GM20000 (cell line): Measurements from ENCODE around the gene ITCH.
"Not testable (repeated sequence)": the region's sequence is repeated elsewhere in the genome, so short reads cannot be mapped to it uniquely, and the experiment has no call there.

Experiments
- DNase-seq: peaks from one replicate; pipeline ENCODE4 v3.0.0; 2012; ENCODE audit warnings: low spot score
- TF ChIP-seq, protein P1 (sequence below): IDR thresholded peaks from 2 replicates; pipeline ENCODE4 v1.5.1; 2012; ENCODE audit warnings: mild to moderate bottlenecking, control low read depth; ENCODE audit errors: extremely low read depth, missing control alignments

Gene ITCH

DNA sequence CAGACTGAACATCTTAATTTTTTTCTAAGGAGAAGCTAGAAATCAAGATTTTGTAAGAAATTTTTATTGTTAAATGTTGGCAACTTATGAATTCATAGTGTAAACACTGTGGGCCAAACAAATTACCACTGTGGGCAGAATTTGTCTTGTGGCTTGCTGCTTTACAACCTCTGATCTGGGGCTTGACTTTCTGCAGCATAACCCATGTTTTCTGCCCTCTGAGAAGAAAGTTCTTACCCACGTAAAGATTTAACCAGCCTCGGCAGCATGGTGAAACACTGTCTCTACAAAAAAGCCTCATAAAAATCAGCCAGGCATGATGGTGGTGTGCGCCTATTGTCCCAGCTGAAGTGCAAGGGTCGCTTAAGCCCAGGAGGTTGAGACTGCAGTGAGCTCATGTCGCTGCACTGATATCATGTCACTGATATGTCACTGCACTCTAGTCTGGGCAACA lies 12.9 kb downstream of the ITCH start:
- no peak for DNase-seq
- TF ChIP-seq, protein P1, sequence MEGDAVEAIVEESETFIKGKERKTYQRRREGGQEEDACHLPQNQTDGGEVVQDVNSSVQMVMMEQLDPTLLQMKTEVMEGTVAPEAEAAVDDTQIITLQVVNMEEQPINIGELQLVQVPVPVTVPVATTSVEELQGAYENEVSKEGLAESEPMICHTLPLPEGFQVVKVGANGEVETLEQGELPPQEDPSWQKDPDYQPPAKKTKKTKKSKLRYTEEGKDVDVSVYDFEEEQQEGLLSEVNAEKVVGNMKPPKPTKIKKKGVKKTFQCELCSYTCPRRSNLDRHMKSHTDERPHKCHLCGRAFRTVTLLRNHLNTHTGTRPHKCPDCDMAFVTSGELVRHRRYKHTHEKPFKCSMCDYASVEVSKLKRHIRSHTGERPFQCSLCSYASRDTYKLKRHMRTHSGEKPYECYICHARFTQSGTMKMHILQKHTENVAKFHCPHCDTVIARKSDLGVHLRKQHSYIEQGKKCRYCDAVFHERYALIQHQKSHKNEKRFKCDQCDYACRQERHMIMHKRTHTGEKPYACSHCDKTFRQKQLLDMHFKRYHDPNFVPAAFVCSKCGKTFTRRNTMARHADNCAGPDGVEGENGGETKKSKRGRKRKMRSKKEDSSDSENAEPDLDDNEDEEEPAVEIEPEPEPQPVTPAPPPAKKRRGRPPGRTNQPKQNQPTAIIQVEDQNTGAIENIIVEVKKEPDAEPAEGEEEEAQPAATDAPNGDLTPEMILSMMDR: no peak

DNA sequence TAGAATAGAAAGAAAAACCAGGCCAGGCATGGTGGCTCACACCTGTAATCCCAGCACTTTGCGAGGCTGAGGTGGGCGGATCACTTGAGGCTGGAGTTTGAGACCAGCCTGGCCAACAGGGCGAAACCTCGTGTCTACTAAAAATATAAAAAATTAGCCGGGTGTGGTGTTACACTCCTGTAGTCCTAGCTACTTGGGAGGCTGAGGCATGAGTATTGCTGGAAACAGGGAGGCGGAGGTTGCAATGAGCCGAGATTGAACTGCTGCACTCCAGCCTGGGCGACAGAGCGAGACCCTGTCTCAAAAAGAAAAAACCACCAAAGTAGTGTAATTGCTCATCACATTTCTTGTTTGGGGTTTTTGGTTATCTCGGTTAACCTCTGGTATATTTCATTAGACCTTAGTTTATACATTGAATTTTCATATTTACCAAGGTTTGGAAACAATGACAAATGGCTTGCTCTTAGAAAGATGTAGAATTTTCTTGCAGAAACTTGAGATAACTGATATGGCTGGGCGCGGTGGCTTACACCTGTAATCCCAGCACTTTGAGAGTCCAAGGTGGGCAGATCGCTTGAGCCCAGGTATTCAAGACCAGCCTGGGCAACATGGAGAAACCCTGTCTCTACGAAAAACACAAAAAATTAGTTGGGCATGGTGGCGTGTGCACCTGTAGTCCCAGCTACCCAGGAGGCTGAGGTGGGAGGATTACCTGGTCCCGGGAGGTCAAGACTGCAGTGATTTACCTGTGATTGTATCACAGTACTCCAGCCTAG lies 14.2 kb downstream of the ITCH start:
- peak; percentile 53 for DNase-seq
- TF ChIP-seq, protein P1: no peak

DNA sequence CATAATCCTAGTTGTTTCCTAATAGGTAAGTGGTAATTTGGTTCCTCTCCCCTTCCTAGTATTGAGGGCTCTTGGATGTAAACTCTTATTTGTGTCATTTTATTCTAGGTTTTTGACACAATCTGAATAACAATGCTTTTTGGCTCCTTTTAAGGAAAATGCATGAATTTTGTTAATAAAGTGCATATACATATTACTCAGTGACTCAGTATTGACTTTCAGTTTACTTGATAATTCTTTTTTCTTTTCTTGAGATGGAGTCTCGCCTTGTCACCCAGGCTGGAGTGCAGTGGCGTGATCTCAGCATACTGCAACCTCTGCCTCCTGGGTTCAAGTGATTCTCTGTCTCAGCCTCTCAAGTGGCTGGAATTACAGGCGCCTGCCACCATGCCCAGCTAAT lies 19.1 kb downstream of the ITCH start:
- no peak for DNase-seq

DNA sequence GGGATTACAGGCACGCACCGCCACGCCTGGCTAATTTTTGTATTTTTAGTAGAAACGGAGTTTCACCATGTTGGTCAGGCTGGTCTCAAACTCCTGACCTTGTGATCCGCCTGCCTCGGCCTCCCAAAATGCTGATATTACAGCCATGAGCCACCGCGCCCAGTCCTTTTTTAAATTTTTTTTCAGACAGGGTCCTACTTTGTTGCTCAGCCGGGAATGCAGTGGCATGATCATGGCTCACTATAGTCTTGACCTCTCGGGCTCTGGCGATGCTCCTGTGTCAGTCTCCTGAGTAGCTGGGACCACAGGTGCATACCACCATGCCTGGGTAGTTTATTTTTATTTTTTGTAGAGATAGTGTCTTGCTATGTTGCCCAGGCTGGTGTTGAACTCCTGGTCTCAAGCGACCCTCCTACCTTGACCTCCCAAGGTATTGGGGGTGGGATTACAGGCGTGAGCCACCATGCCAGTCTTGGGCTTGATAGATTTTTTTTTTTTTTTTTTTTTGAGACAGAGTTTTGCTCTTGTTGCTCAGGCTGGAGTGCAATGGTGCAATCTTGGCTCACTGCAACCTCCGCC lies 19.9 kb downstream of the ITCH start:
- not testable (repeated sequence) for DNase-seq

More for the DNA sequence above, 19.1 kb downstream of the ITCH start:
- TF ChIP-seq, protein P1: no peak

DNA sequence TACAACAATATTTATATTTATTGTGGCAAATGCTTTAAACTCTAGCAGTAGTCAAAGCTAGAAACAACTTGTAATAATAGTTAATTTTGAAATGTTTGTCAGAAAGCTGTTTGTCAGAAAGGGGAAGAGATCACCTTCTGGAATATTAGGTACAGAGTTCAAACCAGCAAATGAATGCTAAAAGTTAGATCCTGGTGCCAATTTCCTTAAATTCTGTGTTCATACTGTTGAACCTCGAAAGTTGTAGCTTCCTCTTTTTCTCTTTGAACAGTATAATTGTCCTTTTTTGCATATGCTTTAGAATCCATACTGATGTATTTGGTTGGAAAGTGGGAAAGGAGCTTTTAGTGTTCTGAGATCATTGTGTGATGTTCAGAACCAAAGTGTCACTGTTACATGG lies 22.4 kb downstream of the ITCH start:
- TF ChIP-seq, protein P1: no peak
- no peak for DNase-seq

DNA sequence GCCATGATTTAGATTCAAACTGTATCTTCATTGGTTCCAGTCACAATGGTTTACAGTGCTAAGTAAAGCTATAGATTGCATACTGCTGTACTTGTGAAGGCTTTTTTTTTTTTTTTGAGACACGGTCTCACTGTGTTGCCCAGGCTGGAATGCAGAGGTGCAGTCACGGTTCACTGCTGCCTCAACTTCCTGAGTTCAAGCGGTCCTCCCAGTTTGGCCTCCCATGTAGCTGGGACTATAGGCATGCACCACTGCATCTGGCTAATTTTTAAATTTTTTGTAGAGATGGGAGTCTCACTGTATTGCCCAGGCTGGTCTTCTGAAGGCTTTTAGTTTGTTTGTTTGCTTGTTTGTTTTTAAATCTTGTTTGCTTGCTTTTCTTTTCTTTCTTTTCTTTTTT lies 24.9 kb downstream of the ITCH start:
- no peak for DNase-seq
- TF ChIP-seq, protein P1: no peak

DNA sequence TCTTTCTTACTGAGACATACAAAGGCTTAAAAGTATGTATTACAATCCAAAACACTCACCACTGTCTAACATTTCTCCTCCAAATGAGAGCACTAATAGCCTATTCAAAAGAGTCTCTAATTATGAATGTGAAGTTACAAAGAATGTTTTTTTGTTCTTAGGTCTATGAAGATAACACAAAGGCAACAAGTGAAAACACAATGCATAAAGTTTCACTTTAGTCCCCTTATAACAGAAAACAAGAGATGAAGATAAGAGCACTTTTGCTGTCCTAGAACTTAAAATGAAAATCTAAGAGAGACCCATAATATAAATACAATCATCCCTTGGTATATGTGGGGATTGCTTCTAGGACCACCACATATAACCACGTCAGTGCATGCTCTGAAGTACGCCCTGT lies 25.6 kb downstream of the ITCH start:
- TF ChIP-seq, protein P1: no peak
- DNase-seq: no peak
